HEK293 (cell line): ENCODE measurements around the gene PAPLN.

Experiments used
- CTCF ChIA-PET: fragments of 350-600 bp; formaldehyde crosslinking; extraction: SDS; loops from one replicate; lab custom pipeline; 2021; ENCODE audit warnings: antibody characterized with exemption; lab: Yijun Ruan, JAX
- POLR2A ChIA-PET: fragments of 300-600 bp; formaldehyde crosslinking; extraction: SDS; loops from one replicate; lab custom pipeline; 2020; ENCODE audit warnings: antibody characterized with exemption, inconsistent platforms; lab: Yijun Ruan, JAX
- H3K27ac ChIP-seq: fragments of 200-500 bp; sonication (Bioruptor generic); 2 replicates; pipeline ENCODE4 v1.5.1; 2014; ENCODE audit warnings: low read depth, low read length, control low read depth, inconsistent platforms; ENCODE audit errors: extremely low read depth
- H3K36me3 ChIP-seq, 2 experiments: fragments of 200-500 bp in 1 of 2; sonication (Bioruptor generic) in 1 of 2; 1 replicate in 1 of 2; 2 replicates in 1 of 2; pipeline ENCODE4 v1.5.1; 2014 to 2017; ENCODE audit warnings: inconsistent platforms in 2 of 2, low read length in 2 of 2; ENCODE audit not compliant: control insufficient read depth in 2 of 2, insufficient read depth in 1 of 2
- H3K4me1 ChIP-seq: fragments of 200-500 bp; sonication (Bioruptor generic); 2 replicates; pipeline ENCODE4 v1.5.1; 2014; ENCODE audit warnings: mild to moderate bottlenecking, low read length, inconsistent platforms; ENCODE audit not compliant: control insufficient read depth, insufficient read depth
- H3K4me3 ChIP-seq: 2 replicates; pipeline ENCODE4 v1.5.1; 2011; ENCODE audit warnings: low read depth, mild to moderate bottlenecking, control low read depth, low read length, moderate library complexity
- H3K9me3 ChIP-seq: fragments of 200-500 bp; sonication (Bioruptor generic); 2 replicates; pipeline ENCODE4 v1.5.1; 2014; ENCODE audit warnings: low read depth, low read length, inconsistent platforms; ENCODE audit not compliant: control insufficient read depth, insufficient read depth
- BCL11B ChIP-seq: fragments of 450-650 bp; formaldehyde crosslinking; IDR thresholded peaks from 2 replicates; pipeline ENCODE4 v1.5.1; 2016; ENCODE audit warnings: low read depth, missing biosample characterization, missing genetic modification characterization
- GLIS2 ChIP-seq: fragments of 450-650 bp; formaldehyde crosslinking; IDR thresholded peaks from 2 replicates; pipeline ENCODE4 v1.5.1; 2016; ENCODE audit warnings: missing biosample characterization, missing genetic modification characterization
- KLF1 ChIP-seq: fragments of 450-650 bp; formaldehyde crosslinking; IDR thresholded peaks from 2 replicates; pipeline ENCODE4 v1.5.1; 2016; ENCODE audit warnings: missing biosample characterization, missing genetic modification characterization
- KLF10 ChIP-seq: fragments of 450-650 bp; IDR thresholded peaks from 2 replicates; pipeline ENCODE4 v1.5.1; 2018; ENCODE audit warnings: missing biosample characterization, mild to moderate bottlenecking, missing genetic modification characterization
- ZBTB1 ChIP-seq: fragments of 450-650 bp; formaldehyde crosslinking; IDR thresholded peaks from 2 replicates; pipeline ENCODE4 v1.5.1; 2016; ENCODE audit warnings: missing biosample characterization, missing genetic modification characterization
- ZFP3 ChIP-seq: fragments of 450-650 bp; formaldehyde crosslinking; IDR thresholded peaks from 2 replicates; pipeline ENCODE4 v1.5.1; 2016; ENCODE audit warnings: low read depth, missing biosample characterization, missing genetic modification characterization
- ZFP69B ChIP-seq: fragments of 450-650 bp; formaldehyde crosslinking; IDR thresholded peaks from 2 replicates; pipeline ENCODE4 v1.5.1; 2016; ENCODE audit warnings: missing biosample characterization, missing genetic modification characterization
- ZIC2 ChIP-seq: fragments of 450-650 bp; formaldehyde crosslinking; IDR thresholded peaks from 2 replicates; pipeline ENCODE4 v1.5.1; 2016; ENCODE audit warnings: missing biosample characterization, missing genetic modification characterization
- ZNF121 ChIP-seq: fragments of 450-650 bp; formaldehyde crosslinking; IDR thresholded peaks from 2 replicates; pipeline ENCODE4 v1.5.1; 2016; ENCODE audit warnings: missing biosample characterization, missing genetic modification characterization
- ZNF132 ChIP-seq: fragments of 450-650 bp; formaldehyde crosslinking; IDR thresholded peaks from 2 replicates; pipeline ENCODE4 v1.5.1; 2017; ENCODE audit warnings: missing biosample characterization, missing genetic modification characterization, borderline replicate concordance
- ZNF416 ChIP-seq: fragments of 450-650 bp; formaldehyde crosslinking; IDR thresholded peaks from 2 replicates; pipeline ENCODE4 v1.5.1; 2016; ENCODE audit warnings: missing biosample characterization, missing genetic modification characterization
- ZNF624 ChIP-seq: fragments of 450-650 bp; formaldehyde crosslinking; IDR thresholded peaks from 2 replicates; pipeline ENCODE4 v1.5.1; 2017; ENCODE audit warnings: missing biosample characterization, missing genetic modification characterization
- ZNF76 ChIP-seq: fragments of 450-650 bp; formaldehyde crosslinking; IDR thresholded peaks from 2 replicates; pipeline ENCODE4; 2016; ENCODE audit warnings: low read depth, missing biosample characterization, missing genetic modification characterization, borderline replicate concordance
- ZSCAN16 ChIP-seq: fragments of 450-650 bp; formaldehyde crosslinking; IDR thresholded peaks from 2 replicates; pipeline ENCODE4 v1.5.1; 2016; ENCODE audit warnings: missing biosample characterization, missing genetic modification characterization
- ZSCAN18 ChIP-seq: fragments of 450-650 bp; formaldehyde crosslinking; IDR thresholded peaks from 2 replicates; pipeline ENCODE4 v1.5.1; 2016; ENCODE audit warnings: missing biosample characterization, missing genetic modification characterization
- TF ChIP-seq, protein P1 (sequence below): fragments of 450-650 bp; formaldehyde crosslinking; IDR thresholded peaks from 2 replicates; pipeline ENCODE4 v1.5.1; 2016; ENCODE audit warnings: missing biosample characterization, missing genetic modification characterization
- TF ChIP-seq, protein P2 (sequence below): fragments of 450-650 bp; formaldehyde crosslinking; IDR thresholded peaks from 2 replicates; pipeline ENCODE4 v1.5.1; 2017; ENCODE audit warnings: missing biosample characterization, missing genetic modification characterization
- TF ChIP-seq, protein P3 (sequence below): fragments of 450-650 bp; formaldehyde crosslinking; IDR thresholded peaks from 2 replicates; pipeline ENCODE4 v1.5.1; 2016; ENCODE audit warnings: missing biosample characterization, missing genetic modification characterization
- TF ChIP-seq, protein P4 (sequence below): fragments of 450-650 bp; formaldehyde crosslinking; IDR thresholded peaks from 2 replicates; pipeline ENCODE4 v1.5.1; 2017; ENCODE audit warnings: missing biosample characterization, missing genetic modification characterization
- TF ChIP-seq, protein P5 (sequence below): fragments of 450-650 bp; formaldehyde crosslinking; IDR thresholded peaks from 2 replicates; pipeline ENCODE4 v1.5.1; 2016; ENCODE audit warnings: missing biosample characterization, missing genetic modification characterization

The PAPLN gene

GRCh38 chr14:73234029-73234428, 3.3 kb upstream of the PAPLN start:
- Histone ChIP-seq H3K4me1 (peaks cover 12% of the 10 kb centered on the region), H3K9me3 (no peaks in the 10 kb centered on the region), H3K36me3 (no peaks in the 10 kb centered on the region)
- CTCF ChIA-PET = no interaction called here
- TF ChIP-seq ZNF624 (tag by site-specific recombination) (no peak), GLIS2 (tag by site-specific recombination) (no peak), ZNF76 (no peak), ZBTB1 (tag by site-specific recombination) (no peak), ZNF416 (tag by site-specific recombination) (no peak), ZSCAN16 (tag by site-specific recombination) (no peak), ZFP3 (tag by site-specific recombination) (no peak), ZNF132 (tag by site-specific recombination) (no peak)
- TF ChIP-seq, protein P1, sequence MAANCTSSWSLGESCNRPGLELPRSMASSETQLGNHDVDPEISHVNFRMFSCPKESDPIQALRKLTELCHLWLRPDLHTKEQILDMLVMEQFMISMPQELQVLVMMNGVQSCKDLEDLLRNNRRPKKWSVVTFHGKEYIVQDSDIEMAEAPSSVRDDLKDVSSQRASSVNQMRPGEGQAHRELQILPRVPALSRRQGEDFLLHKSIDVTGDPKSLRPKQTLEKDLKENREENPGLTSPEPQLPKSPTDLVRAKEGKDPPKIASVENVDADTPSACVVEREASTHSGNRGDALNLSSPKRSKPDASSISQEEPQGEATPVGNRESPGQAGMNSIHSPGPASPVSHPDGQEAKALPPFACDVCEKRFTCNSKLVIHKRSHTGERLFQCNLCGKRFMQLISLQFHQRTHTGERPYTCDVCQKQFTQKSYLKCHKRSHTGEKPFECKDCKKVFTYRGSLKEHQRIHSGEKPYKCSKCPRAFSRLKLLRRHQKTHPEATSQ (tag by site-specific recombination) = no peak
- TF ChIP-seq, all 188 proteins: peak for 0
- POLR2A ChIA-PET = no interaction called here
- Histone ChIP-seq H3K4me3 (no peak overlapping the region), H3K27ac (no peak overlapping the region)

- Histone ChIP-seq H3K4me1 (peaks cover 13% of the 10 kb centered on the region), H3K27ac (no peak overlapping the region), H3K4me3 (no peak overlapping the region), H3K36me3 (no peaks in the 10 kb centered on the region), H3K9me3 (no peaks in the 10 kb centered on the region)
- ChIA-PET POLR2A (no interaction called here), CTCF (interaction anchor here (0.5 kb wide), 1 partner anchor 32 kb away, joined by 3 read pairs; no protein-coding TSS in a partner anchor)
- TF ChIP-seq ZNF121 (peak; percentile 53; the same call in 1 of the 2 replicates), ZSCAN18 (tag by site-specific recombination) (no peak), ZFP3 (tag by site-specific recombination) (no peak)
- TF ChIP-seq, protein P2, sequence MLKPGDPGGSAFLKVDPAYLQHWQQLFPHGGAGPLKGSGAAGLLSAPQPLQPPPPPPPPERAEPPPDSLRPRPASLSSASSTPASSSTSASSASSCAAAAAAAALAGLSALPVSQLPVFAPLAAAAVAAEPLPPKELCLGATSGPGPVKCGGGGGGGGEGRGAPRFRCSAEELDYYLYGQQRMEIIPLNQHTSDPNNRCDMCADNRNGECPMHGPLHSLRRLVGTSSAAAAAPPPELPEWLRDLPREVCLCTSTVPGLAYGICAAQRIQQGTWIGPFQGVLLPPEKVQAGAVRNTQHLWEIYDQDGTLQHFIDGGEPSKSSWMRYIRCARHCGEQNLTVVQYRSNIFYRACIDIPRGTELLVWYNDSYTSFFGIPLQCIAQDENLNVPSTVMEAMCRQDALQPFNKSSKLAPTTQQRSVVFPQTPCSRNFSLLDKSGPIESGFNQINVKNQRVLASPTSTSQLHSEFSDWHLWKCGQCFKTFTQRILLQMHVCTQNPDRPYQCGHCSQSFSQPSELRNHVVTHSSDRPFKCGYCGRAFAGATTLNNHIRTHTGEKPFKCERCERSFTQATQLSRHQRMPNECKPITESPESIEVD (tag by site-specific recombination) = no peak
Observed at GRCh38 chr14:73234586-73235394, 2.5 kb upstream of the PAPLN start.

GRCh38 chr14:73235531-73236155, 1.7 kb upstream of the PAPLN start:
- no peak overlapping the region for H3K4me3 ChIP-seq
- ChIA-PET CTCF (interaction anchor here (0.5 to 0.6 kb wide), 2 partner anchors 31 to 234 kb away, joined by 3 to 4 read pairs; no protein-coding TSS in a partner anchor), POLR2A (no interaction called here)
- H3K36me3 ChIP-seq = no peaks in the 10 kb centered on the region
- peaks cover 13% of the 10 kb centered on the region for H3K4me1 ChIP-seq
- no peaks in the 10 kb centered on the region for H3K9me3 ChIP-seq
- H3K27ac ChIP-seq = no peak overlapping the region
- TF ChIP-seq KLF10 (tag by site-specific recombination) (no peak), BCL11B (tag by site-specific recombination) (no peak), KLF1 (no peak), ZFP69B (tag by site-specific recombination) (no peak), ZIC2 (tag by site-specific recombination) (peak; percentile 55)
- TF ChIP-seq, protein P3, sequence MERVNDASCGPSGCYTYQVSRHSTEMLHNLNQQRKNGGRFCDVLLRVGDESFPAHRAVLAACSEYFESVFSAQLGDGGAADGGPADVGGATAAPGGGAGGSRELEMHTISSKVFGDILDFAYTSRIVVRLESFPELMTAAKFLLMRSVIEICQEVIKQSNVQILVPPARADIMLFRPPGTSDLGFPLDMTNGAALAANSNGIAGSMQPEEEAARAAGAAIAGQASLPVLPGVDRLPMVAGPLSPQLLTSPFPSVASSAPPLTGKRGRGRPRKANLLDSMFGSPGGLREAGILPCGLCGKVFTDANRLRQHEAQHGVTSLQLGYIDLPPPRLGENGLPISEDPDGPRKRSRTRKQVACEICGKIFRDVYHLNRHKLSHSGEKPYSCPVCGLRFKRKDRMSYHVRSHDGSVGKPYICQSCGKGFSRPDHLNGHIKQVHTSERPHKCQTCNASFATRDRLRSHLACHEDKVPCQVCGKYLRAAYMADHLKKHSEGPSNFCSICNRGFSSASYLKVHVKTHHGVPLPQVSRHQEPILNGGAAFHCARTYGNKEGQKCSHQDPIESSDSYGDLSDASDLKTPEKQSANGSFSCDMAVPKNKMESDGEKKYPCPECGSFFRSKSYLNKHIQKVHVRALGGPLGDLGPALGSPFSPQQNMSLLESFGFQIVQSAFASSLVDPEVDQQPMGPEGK (tag by site-specific recombination) = no peak
- TF ChIP-seq, protein P4, sequence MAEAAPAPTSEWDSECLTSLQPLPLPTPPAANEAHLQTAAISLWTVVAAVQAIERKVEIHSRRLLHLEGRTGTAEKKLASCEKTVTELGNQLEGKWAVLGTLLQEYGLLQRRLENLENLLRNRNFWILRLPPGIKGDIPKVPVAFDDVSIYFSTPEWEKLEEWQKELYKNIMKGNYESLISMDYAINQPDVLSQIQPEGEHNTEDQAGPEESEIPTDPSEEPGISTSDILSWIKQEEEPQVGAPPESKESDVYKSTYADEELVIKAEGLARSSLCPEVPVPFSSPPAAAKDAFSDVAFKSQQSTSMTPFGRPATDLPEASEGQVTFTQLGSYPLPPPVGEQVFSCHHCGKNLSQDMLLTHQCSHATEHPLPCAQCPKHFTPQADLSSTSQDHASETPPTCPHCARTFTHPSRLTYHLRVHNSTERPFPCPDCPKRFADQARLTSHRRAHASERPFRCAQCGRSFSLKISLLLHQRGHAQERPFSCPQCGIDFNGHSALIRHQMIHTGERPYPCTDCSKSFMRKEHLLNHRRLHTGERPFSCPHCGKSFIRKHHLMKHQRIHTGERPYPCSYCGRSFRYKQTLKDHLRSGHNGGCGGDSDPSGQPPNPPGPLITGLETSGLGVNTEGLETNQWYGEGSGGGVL (tag by site-specific recombination) = peak; percentile 24; the same call in 1 of the 2 replicates
- TF ChIP-seq, protein P5, sequence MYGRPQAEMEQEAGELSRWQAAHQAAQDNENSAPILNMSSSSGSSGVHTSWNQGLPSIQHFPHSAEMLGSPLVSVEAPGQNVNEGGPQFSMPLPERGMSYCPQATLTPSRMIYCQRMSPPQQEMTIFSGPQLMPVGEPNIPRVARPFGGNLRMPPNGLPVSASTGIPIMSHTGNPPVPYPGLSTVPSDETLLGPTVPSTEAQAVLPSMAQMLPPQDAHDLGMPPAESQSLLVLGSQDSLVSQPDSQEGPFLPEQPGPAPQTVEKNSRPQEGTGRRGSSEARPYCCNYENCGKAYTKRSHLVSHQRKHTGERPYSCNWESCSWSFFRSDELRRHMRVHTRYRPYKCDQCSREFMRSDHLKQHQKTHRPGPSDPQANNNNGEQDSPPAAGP (tag by site-specific recombination) = no peak
